Bronchial epithelial cell (primary cell): ENCODE data around the gene CNOT8. TPM values are rescaled to one million over a fixed set of nuclear protein-coding genes. Genes with fewer than 3 reads are reported as not detected.

Source experiments
- DNase-seq: peaks from one replicate; pipeline ENCODE4 v3.0.0-alpha.2; 2010; ENCODE audit warnings: low read depth
- FAIRE-seq: peaks from 2 replicates; lab custom pipeline; 2011; peaks lifted over from hg19 to GRCh38; lab: Jason Lieb, UNC
- H3K27me3 ChIP-seq: 2 replicates; pipeline ENCODE4 v1.5.1; 2011; ENCODE audit warnings: low read length; ENCODE audit not compliant: control insufficient read depth, insufficient read depth
- H3K36me3 ChIP-seq: 2 replicates; pipeline ENCODE4 v1.5.1; 2011; ENCODE audit warnings: low read length; ENCODE audit not compliant: control insufficient read depth, insufficient read depth
- H3K4me3 ChIP-seq: 2 replicates; pipeline ENCODE4 v1.5.1; 2011; ENCODE audit warnings: mild to moderate bottlenecking, low read depth, low read length, control low read depth
- total RNA-seq: library from RNA; depleted of rRNA; stranded (reverse); fragments of >200 nt; gene quantifications from 2 replicates; pipeline ENCODE4 v1.2.1, GENCODE V29; 2014
- TF ChIP-seq, protein P1 (sequence below): IDR thresholded peaks from 2 replicates; pipeline ENCODE4 v1.5.1; 2011; ENCODE audit warnings: mild to moderate bottlenecking, moderate library complexity, low read length, control low read depth, inconsistent platforms; ENCODE audit not compliant: insufficient read depth, severe bottlenecking

CNOT8 gene
- total RNA-seq, 1 donor from 2014 or later = 56.1 TPM

DNA sequence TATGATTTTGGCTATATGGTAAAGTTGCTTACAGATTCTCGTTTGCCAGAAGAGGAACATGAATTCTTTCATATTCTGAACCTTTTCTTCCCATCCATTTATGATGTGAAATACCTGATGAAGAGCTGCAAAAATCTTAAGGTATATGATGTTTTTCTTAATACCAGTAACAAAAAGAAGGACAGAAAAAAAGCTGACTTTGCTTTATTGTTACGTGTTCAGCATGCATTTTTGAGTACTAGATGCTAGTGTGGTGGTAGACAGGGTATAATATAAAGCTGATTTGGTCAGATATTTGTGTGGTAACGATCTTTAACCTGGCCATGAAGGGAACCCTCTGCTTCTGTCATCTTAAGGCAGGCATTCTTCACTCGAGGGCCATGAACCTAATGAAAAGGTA lies 13.3 kb downstream of the CNOT8 start:
- no peak overlapping the region for H3K4me3 ChIP-seq
- FAIRE-seq (no peak), DNase-seq (no peak)
- no peaks in the 10 kb centered on the region for H3K27me3 ChIP-seq
- TF ChIP-seq, protein P1, sequence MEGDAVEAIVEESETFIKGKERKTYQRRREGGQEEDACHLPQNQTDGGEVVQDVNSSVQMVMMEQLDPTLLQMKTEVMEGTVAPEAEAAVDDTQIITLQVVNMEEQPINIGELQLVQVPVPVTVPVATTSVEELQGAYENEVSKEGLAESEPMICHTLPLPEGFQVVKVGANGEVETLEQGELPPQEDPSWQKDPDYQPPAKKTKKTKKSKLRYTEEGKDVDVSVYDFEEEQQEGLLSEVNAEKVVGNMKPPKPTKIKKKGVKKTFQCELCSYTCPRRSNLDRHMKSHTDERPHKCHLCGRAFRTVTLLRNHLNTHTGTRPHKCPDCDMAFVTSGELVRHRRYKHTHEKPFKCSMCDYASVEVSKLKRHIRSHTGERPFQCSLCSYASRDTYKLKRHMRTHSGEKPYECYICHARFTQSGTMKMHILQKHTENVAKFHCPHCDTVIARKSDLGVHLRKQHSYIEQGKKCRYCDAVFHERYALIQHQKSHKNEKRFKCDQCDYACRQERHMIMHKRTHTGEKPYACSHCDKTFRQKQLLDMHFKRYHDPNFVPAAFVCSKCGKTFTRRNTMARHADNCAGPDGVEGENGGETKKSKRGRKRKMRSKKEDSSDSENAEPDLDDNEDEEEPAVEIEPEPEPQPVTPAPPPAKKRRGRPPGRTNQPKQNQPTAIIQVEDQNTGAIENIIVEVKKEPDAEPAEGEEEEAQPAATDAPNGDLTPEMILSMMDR = no peak
- H3K36me3 ChIP-seq = peaks cover 17% of the 10 kb centered on the region

DNA sequence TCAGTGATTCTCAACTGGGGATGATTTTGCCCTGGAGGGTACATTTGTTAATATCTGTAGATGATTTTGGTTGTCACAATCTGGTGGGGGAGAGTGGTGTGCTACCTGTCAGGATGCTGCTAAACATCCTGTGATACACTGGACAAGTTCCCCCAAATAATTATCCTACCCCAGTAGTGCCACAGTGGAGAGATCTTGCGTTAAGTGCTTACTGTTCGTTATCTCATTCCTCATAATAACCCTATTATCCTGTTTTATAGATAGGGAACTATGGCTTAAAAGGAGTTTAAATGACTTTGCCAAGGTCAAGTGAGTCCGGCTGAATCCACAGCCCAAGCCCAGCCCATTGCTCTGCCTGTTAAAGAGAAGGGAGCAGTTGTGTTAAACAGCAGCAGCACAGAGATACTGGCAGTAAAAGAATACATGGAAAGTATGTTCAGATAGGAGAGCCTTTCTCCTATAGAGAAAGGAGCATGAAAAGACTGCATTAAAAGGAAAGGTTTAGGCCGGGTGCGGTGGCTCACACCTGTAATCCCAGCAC lies 15.4 kb downstream of the CNOT8 start:
- no peak for DNase-seq
- TF ChIP-seq, protein P1 = no peak
- no peak for FAIRE-seq
- H3K4me3 ChIP-seq = no peak overlapping the region
- no peaks in the 10 kb centered on the region for H3K27me3 ChIP-seq
- peaks cover 17% of the 10 kb centered on the region for H3K36me3 ChIP-seq

DNA sequence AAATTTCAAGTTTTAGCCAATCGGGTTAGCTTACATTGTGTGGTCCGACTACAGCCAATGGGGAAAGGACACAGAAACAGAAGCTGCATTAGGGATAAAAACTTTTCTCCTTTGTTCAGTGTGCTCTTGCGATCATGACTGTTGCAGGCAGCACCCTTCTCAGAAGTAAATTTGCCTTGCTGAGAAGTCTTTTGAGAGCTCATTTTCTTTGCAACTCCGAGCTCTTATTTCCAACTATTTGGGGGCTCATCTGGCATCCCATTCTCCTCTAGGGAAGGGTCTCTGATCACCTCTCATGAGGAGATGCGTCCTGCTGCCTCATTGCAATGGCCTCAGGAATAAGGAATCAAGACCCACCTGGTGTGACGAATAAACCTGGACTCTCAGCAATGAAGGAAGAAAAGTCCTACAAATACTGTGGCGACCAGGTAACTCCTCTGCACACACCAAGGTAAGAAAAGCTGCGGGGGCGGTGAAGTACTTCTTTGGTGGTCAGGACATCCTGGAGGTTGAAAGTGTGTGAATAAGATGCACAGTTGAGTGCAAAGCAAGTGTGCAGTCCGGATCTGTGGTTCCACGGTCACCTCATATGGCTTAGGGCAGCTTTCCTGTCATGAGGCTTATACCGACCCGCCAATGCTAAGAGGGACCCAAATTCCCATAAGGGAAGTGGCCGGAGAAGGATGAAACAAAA lies 20.4 kb downstream of the CNOT8 start:
- no peak for FAIRE-seq
- TF ChIP-seq, protein P1 = no peak
- DNase-seq = no peak
- Histone ChIP-seq H3K36me3 (peaks cover 6% of the 10 kb centered on the region), H3K27me3 (no peaks in the 10 kb centered on the region), H3K4me3 (no peak overlapping the region)

DNA sequence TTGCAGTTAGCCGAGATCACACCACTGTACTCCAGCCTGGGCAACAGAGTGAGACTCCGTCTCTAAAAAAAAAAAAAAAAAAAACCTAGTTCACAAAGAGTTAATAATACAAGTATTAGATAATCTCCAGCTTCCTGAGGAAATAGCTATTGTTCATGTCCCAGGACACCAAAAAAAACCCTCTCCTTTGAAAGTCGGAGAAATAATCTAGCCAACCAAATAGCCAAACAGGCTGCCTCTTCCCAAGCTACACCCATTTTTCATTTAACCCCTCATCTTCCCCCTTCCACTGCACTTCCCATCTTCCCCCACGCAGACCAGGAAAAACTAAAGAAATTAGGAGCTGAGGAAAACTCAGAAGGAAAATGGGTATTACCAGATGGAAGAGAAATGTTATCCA lies 23.6 kb downstream of the CNOT8 start:
- FAIRE-seq (no peak), DNase-seq (no peak)
- TF ChIP-seq, protein P1 = no peak
- Histone ChIP-seq H3K36me3 (peaks cover 1% of the 10 kb centered on the region), H3K4me3 (no peak overlapping the region), H3K27me3 (no peaks in the 10 kb centered on the region)

DNA sequence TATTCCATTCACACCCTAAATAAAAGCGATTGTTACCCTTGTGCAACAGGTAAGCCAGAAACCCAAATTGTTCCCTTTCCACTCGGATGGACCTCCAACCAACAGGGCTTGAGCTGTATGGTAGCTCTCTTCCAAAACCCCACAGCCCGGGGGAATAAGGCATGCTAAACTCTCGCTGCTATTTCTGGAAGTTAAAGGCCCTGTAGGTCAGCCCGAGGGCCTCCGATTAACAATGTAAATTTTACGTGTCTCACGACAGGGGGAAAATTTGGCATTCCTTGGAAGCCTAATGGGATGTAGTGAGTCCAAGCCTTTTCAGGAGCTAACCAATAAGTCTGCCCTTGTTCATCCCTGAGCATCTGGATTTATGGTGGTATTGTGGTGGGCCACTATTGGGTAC lies 26.0 kb downstream of the CNOT8 start:
- H3K4me3 ChIP-seq = no peak overlapping the region
- TF ChIP-seq, protein P1 = no peak
- H3K36me3 ChIP-seq = peaks cover 3% of the 10 kb centered on the region
- H3K27me3 ChIP-seq = no peaks in the 10 kb centered on the region
- FAIRE-seq = no peak
- DNase-seq = no peak
